Tibial nerve (tissue), 4 donors: ENCODE results near the gene CPNE6.

Experiments used
- CTCF ChIP-seq, 5 experiments: fragments of 200-600 bp in 3 of 5; fragments of 450-650 bp in 2 of 5; sonication (generic) in 3 of 5; IDR thresholded peaks; one replicate each; pipeline ENCODE4 v1.5.1; 2016 to 2019; ENCODE audit warnings: antibody characterized with exemption in 5 of 5, mild to moderate bottlenecking in 3 of 5, moderate library complexity in 2 of 5
- EP300 ChIP-seq, 2 donors: sonication (generic); formaldehyde crosslinking; IDR thresholded peaks; one replicate each; pipeline ENCODE4 v1.6.1; 2017; ENCODE audit warnings: antibody characterized with exemption in 2 of 2, mild to moderate bottlenecking in 1 of 2

DNA sequence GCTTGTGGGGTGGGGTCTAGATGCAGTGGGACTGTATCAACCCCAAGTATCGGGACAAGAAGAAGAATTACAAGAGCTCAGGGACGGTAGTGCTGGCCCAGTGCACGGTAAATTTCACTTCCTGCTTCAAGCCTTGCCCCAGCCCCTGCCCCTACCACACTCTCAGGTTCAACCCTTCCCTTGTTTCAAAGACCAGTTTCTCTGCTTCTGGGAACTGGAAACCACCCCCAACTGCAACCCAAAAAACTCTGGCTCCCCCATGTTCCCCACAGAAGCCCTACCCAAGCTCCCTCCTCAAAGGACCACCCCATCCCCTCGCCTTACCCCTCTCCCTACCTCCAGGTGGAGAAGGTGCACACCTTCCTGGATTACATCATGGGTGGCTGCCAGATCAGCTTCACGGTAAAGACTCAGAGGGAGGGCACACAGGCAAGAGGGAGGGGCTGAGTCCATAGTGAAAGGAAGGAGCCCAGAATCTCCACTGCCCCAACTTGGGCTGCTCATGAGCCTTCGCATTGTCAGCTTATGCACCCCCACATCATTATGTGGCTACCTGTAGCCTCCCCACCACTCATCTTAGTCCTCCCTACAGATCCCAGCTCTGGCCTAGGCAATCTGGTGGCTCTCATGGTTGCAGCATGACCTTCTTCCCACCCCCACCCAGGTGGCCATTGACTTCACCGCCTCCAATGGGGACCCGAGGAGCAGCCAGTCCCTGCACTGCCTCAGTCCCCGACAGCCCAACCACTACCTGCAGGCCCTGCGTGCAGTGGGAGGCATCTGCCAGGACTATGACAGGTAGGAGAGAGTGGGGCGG, 4.3 kb downstream of the CPNE6 start:
- TF ChIP-seq CTCF (IDR thresholded peaks at IDR 0.05): no peak
- no peak for TF ChIP-seq EP300 (IDR thresholded peaks at IDR 0.05)
